A673 (cell line): ENCODE measurements around the gene SCUBE1. TPM values are rescaled to one million over a fixed set of nuclear protein-coding genes. Genes with fewer than 3 reads are reported as not detected.

Experiments
- BruUV-seq: library from RNA; stranded (reverse); fragments of 400-500 nt; replicated peaks from 2 replicates; lab custom pipeline; 2021; lab: Mats Ljungman, UMichigan
- CTCF ChIA-PET: fragments of 300-600 bp; sonication (Branson Sonifier 250); formaldehyde crosslinking; loops from one replicate; lab custom pipeline; 2022; ENCODE audit warnings: antibody characterized with exemption; lab: Charles Lee
- POLR2A ChIA-PET: fragments of 300-600 bp; sonication (Branson Sonifier 250); formaldehyde crosslinking; loops from one replicate; lab custom pipeline; 2022; ENCODE audit warnings: antibody characterized with exemption; ENCODE audit not compliant: low non-redundant PET; lab: Charles Lee
- DNase-seq: peaks from one replicate; pipeline ENCODE4 v3.0.0-alpha.2; 2015; ENCODE audit warnings: low spot score
- H3K27ac ChIP-seq: fragments of 200-600 bp; sonication (generic); 2 replicates; pipeline ENCODE4 v1.5.1; 2016; ENCODE audit warnings: mixed run types, low read depth, mild to moderate bottlenecking, mixed read lengths, antibody characterized with exemption, low read length; ENCODE audit not compliant: poor library complexity, severe bottlenecking
- H3K27me3 ChIP-seq: fragments of 200-600 bp; sonication (generic); replicated peaks from 2 replicates; pipeline ENCODE4 v1.6.1; 2017; ENCODE audit warnings: mixed run types, low read depth, mild to moderate bottlenecking, mixed read lengths, antibody characterized with exemption, low read length; ENCODE audit not compliant: insufficient read depth, poor library complexity
- H3K36me3 ChIP-seq: fragments of 200-600 bp; sonication (generic); 2 replicates; pipeline ENCODE4 v1.6.1; 2016; ENCODE audit warnings: mixed run types, mild to moderate bottlenecking, mixed read lengths, antibody characterized with exemption, low read length; ENCODE audit not compliant: insufficient read depth, poor library complexity, severe bottlenecking
- H3K4me1 ChIP-seq: fragments of 200-600 bp; sonication (generic); 2 replicates; pipeline ENCODE4 v1.6.1; 2017; ENCODE audit warnings: mixed run types, mild to moderate bottlenecking, mixed read lengths, antibody characterized with exemption, low read length; ENCODE audit not compliant: insufficient read depth, poor library complexity, severe bottlenecking
- H3K4me3 ChIP-seq: fragments of 200-600 bp; sonication (generic); 2 replicates; pipeline ENCODE4 v1.5.1; 2016; ENCODE audit warnings: low read depth, mixed run types, mild to moderate bottlenecking, mixed read lengths, low read length; ENCODE audit not compliant: poor library complexity, severe bottlenecking
- H3K9me3 ChIP-seq: fragments of 200-600 bp; sonication (generic); 2 replicates; pipeline ENCODE4 v1.6.1; 2016; ENCODE audit warnings: mixed run types, low read depth, mild to moderate bottlenecking, mixed read lengths, antibody characterized with exemption, low read length; ENCODE audit not compliant: poor library complexity, severe bottlenecking
- CTCF ChIP-seq: fragments of 300-800, 200-600 bp; sonication (generic); conservative IDR thresholded peaks from 2 replicates; pipeline ENCODE4 v1.5.1; 2017; ENCODE audit warnings: low read depth, mild to moderate bottlenecking, antibody characterized with exemption, low read length, moderate library complexity, mixed read lengths
- EZH2 ChIP-seq: fragments of 200-600 bp; sonication (generic); IDR thresholded peaks from 2 replicates; pipeline ENCODE4 v1.6.1; 2017; ENCODE audit warnings: borderline replicate concordance, low read depth, mild to moderate bottlenecking, mixed read lengths, antibody characterized with exemption, low read length; ENCODE audit not compliant: poor library complexity, severe bottlenecking
- intact Hi-C: fragments of 100-400 bp; cut with micrococcal nuclease; formaldehyde crosslinking; loops from one replicate; pipeline ENCODE4 v1.10.0; 2022; ENCODE audit not compliant: unreplicated experiment
- total RNA-seq: library from RNA; stranded (reverse); gene quantifications from 2 replicates; pipeline ENCODE4 v1.2.3, GENCODE V29; 2021

The SCUBE1 gene
- total RNA-seq, 1 experiment from 2014 or later = 0.24 TPM

DNA sequence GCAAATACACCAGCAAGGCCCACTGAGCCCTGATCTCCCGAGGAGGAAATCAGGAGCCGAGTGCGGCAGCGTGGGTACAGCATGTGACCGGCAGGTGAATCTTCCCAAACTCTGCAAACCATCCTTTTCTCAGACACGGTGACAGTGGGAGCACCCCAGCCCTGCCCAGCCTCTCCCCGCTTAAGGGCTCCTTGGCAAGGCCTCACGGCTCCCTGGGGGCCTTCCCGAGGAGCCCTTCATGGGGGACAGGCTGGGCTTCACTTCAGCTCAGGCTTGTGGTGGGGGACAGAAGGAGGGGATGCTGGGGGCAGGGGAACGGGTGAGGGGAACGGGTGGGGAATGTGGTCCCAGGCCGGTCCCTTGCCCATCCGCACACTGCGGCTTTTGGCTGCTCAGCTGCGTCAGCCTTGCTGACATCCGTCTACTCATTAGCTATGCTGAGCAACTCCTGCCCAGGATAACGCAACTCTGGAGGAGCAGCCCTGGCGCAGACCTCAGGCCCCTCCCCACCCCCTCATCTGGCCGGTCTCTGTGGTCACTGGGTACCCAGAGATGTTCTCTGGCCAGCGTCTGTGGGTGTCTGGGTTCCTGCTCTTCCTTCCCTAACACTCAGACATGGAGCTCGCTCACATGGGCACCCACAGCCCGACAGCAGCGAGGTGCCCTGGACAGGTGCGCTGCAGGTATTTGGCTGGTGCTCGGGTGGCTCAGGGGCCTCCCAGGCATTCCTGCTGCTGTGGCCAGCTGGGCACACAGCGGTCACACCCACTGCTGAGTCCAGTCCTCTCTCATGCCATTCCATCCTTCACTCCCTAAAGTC, 134.3 kb downstream of the SCUBE1 start:
- H3K4me3 ChIP-seq = no peak overlapping the region
- ChIA-PET CTCF (no interaction called here), POLR2A (interaction anchor here (0.6 kb wide), 1 partner anchor 504 kb away, joined by 15 read pairs; no protein-coding TSS in a partner anchor)
- H3K4me1 ChIP-seq = no peaks in the 10 kb centered on the region
- intact Hi-C loops = no loop called here
- H3K36me3 ChIP-seq = no peaks in the 10 kb centered on the region
- H3K9me3 ChIP-seq = no peaks in the 10 kb centered on the region
- no peak for DNase-seq
- TF ChIP-seq CTCF (no peak), EZH2 (no peak)
- no peak overlapping the region for H3K27ac ChIP-seq
- no peaks in the 10 kb centered on the region for H3K27me3 ChIP-seq
- BruUV-seq = no TSS peak

DNA sequence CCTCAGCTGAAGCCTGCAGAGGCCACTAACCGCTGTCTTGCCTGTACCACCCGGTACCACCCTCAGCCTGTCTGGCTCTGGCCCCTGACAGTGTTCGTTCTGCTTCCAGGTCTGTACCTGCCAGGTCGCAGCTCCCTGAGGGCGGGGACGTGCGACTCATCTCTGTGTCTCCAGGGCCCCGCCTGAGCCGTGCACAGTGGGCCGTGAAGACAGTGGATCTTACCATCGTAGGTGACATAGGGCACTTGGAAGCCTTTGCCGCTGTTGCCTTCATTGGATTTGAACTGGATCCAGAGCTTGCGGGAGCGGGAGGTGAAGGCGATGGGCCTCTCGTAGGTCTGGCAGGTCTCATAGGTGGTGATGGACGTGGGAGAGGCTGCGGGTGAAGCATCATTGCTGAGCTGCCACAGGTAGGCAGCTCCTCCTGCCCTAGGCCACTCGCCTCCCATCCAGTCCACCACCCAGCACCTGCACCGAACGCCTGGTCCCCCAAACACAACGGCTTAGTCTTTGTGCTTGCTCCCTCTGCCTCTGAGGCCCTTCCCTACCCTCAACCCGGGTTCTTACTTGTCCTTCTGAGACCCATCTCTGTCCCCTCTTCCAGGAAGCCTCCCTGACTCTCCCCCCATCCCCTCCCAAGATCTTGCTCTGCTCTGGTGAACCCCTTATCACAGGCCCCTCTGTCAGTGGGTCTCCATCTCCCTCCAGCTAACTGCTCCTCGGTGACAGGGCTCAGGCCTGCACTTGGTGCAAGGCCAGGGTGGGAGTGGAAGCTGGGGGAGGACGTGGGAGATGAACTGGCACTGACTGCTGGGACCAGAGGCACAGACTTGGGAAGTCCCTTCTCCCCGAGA, 135.1 kb downstream of the SCUBE1 start:
- no peak overlapping the region for H3K4me3 ChIP-seq
- no TSS peak for BruUV-seq
- ChIA-PET CTCF (no interaction called here), POLR2A (no interaction called here)
- H3K9me3 ChIP-seq = no peaks in the 10 kb centered on the region
- H3K27me3 ChIP-seq = no peaks in the 10 kb centered on the region
- DNase-seq = no peak
- H3K4me1 ChIP-seq = no peaks in the 10 kb centered on the region
- no peaks in the 10 kb centered on the region for H3K36me3 ChIP-seq
- intact Hi-C loops = no loop called here
- TF ChIP-seq CTCF (no peak), EZH2 (no peak)
- H3K27ac ChIP-seq = no peak overlapping the region

DNA sequence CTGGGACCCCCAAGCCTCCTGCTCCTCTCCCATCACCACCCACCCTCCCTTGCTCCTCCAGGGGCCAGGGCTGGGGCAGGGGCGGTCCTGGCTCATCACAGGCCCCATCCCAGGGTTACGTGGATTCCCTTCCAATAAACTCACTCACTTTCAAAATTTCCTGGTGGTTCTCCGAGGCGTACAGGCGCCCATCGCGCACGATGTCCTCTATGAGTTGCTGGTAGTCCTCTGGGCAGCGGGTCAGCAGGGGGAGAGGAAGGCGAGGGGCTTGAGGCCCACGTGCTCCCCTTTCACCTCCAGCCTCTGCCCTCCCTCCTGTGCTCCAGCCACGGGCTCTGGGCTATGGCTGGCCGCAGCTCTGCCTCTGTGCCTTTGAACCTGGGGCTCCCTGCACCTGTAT, 135.8 kb downstream of the SCUBE1 start:
- TF ChIP-seq EZH2 = no peak
- no peak for TF ChIP-seq CTCF
- Histone ChIP-seq H3K9me3 (no peaks in the 10 kb centered on the region), H3K36me3 (no peaks in the 10 kb centered on the region), H3K4me1 (no peaks in the 10 kb centered on the region), H3K27me3 (no peaks in the 10 kb centered on the region), H3K4me3 (no peak overlapping the region), H3K27ac (no peak overlapping the region)
- intact Hi-C loops = no loop called here
- DNase-seq = no peak
- POLR2A ChIA-PET = no interaction called here
- BruUV-seq = no TSS peak
- CTCF ChIA-PET = no interaction called here
